G401 (cell line): ENCODE results near the gene TSPEAR. TPM values are rescaled to one million over a fixed set of nuclear protein-coding genes. Genes with fewer than 3 reads are reported as not detected.

Experiments used
- DNase-seq: peaks from one replicate; pipeline ENCODE4 v3.0.0-alpha.2; 2015; ENCODE audit warnings: low spot score
- in situ Hi-C: cut with HindIII; loops from 2 replicates; pipeline ENCODE4 v1.10.0; 2016; ENCODE audit warnings: low sequenced_read_pairs, mixed read lengths
- total RNA-seq: library from RNA; depleted of rRNA; stranded (reverse); fragments of >200 nt; shearing (Covaris generic); gene quantifications from 2 replicates; pipeline ENCODE4 v1.2.3, GENCODE V29; 2014

TSPEAR gene
- total RNA-seq, 1 experiment from 2014 or later, result not detected

DNA sequence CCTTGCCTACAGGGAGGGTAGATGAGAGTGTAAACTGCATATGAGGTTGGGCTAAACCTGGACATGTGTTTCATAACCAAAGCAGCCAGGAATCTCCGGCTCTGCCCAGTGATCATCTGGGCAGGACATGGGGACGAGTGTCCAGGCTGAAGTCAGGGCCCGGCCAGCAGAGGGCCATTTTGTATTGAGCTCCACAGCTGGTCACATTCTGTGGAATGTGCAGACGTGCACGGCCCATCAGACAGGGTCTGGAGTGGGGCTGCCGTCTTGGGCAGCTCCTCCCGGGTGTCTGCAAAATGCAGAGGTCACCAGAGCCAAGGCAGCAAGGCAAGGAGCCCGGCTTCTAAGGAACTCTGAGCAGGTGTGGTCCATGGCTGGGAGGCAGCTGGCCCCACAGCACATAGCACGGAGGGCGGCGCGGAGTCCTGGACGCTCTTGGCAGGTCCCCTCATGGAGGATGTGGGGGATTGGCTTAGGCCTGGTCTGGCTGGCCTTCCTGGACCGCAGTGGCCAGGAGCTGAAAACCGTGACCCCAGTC is 249.8 kb downstream of the TSPEAR start:
- in situ Hi-C loops, result no loop called here
- no peak for DNase-seq

DNA sequence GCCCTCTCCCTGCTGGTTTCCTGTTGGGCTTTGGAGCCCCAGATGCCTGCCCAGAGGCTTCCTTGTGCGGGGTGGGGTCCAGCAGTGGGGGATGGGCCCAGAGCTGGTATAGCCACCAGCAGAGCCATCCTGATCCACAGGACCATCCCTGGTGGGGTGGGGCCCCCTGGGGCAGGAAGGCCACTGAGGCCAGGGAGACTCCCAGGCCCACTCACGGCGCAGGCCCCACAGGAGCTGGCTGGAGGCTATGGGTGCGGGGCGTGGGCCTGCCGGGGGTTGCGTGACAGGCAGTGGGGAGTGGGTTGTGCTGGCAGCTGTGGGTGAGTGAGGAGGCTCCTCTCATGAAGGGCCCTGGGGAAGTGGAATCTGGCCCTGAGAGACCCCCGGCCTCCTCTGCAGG is 250.4 kb downstream of the TSPEAR start:
- in situ Hi-C loops, result no loop called here
- no peak for DNase-seq

DNA sequence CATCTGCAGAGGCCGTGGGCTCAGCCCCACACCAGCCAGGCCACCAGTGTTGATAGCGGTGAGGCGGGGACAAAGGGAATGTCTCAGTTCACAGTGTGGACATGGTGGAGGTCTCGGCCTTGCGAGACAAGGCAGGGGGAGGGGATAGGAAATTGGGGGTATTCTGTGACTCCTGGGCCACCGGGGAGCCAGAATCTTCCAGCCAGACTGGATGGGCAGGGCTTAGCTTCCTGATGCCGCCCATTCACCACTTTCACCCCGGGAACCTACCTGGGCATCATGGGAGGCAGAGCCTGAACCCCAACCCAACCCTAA is 251.0 kb downstream of the TSPEAR start:
- in situ Hi-C loops, result no loop called here
- no peak for DNase-seq

DNA sequence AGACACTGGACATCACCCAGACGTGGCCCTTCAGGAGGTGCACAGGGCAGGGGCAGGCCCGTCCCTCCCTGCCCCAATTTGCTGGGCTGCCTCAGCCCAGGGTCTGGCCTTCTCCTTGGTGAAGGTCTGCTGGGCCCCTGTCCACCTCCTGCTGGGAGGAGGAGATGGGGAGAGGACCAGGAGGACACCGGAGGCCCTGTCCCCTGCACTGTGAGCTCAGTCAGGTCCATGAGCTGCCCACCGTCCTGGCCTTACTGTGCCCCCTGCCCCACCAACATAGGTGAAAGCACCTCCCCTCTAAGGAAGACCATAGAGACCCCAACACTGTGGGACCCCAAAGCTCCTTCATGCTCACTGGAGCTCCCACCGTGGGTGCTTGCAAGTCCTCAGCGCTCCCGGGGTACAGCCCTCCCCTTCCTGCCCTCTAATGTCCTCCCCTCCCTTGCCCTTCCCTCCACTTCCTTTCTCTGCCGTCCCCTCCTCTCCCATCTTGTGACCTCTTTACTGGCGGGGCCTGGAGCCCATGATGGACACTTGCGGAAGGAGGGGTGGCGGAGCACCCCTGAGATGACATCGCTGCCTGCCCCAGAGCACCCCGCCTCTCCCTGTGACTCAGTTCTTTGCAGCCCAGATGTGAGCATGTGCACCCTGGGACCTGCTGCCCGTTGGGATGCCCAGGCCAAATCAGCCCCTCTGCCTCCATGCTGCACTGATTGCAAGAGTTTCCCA is 251.5 kb downstream of the TSPEAR start:
- in situ Hi-C loops, result no loop called here
- no peak for DNase-seq

DNA sequence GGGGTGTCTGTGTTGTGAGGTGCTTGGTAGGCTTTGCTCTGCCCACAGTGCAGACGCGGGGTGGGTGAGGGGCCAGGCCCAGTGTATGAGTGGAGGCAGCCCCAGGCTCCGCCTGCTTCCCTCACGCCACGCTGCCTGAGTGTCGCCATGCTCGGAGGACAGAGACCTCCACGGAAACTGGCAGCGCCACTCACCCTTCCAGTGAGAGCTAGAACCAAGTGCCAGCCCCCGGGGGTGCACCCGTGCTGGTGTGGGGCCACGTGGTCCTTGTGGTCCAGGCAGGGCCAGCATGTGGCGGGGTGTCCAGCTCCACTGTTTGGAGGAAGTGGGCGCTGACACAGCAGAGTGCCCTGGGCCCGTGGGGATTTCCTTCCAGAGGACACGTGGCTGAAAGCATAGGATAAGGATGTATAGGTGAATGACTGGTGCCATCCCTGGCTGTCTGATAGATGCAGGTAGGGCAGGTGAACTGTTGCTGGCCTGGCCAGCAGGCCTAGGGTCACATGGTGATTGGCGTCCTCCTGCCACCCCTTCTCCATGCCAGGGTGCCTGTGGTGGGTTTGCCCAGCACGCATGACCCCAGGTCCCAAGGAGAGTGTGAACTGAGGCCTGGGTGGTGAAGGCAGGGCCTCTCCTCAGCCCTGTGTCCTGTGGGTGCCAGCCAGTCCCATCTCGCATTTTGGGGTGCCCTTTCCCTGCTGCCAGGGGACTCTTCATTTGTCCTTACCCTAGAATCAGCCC is 252.2 kb downstream of the TSPEAR start:
- DNase-seq, result no peak
- in situ Hi-C loops, result no loop called here

DNA sequence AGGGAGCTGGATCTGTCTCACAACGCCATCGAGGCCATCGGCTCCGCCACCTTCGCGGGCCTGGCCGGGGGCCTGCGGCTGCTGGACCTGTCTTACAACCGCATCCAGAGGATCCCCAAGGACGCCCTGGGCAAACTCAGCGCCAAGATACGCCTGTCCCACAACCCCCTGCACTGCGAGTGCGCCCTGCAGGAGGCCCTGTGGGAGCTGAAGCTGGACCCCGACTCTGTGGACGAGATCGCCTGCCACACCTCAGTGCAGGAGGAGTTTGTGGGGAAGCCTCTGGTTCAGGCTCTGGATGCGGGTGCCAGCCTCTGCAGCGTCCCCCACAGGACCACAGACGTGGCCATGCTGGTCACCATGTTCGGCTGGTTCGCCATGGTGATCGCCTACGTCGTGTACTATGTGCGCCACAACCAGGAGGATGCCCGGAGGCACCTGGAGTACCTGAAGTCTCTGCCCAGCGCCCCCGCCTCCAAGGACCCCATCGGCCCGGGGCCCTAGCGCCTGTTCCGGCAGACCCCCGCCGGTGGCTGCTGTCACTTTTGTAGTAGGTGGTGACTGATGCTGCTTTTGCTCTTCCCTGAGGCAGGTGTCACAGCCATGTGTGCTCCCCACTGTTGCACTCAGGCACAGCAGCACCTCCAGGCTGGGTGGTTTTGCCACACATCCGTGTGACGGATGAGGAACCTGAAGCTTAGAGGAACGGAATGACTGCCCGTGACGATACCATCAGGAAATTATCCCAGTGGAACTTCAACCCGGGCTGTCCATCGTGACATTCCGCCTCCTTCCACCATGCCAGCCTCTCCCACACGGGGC is 254.2 kb downstream of the TSPEAR start:
- no peak for DNase-seq
- in situ Hi-C loops, result no loop called here

DNA sequence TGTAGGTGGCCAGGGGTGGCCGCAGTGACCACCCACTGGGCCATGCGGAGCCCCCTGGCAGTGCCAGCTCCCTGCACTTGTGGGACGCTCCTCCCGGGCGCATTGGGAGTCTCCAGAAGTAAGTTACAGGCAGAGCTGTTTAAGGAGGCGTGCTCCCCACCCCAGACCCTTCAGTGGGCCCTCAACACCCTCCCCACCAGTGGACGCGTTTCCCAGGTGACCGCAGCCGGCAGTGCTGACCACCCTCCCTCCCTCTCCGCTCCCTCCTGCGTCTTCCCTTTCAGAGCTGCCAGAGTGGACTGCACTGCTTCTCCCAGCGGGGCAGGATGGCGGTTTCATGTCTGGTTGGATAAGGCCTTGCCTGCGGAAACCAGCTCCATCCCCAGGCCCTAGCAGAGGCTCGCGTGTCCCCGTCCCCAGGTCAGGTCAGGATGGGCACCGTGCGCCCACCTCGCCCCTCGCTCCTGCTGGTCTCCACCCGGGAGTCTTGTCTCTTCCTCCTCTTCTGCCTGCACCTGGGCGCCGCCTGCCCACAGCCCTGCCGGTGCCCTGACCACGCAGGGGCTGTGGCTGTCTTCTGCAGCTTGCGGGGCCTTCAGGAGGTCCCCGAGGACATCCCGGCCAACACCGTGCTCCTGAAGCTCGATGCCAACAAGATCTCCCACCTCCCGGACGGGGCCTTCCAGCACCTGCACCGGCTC is 255.0 kb downstream of the TSPEAR start:
- in situ Hi-C loops, result no loop called here
- DNase-seq, result no peak

DNA sequence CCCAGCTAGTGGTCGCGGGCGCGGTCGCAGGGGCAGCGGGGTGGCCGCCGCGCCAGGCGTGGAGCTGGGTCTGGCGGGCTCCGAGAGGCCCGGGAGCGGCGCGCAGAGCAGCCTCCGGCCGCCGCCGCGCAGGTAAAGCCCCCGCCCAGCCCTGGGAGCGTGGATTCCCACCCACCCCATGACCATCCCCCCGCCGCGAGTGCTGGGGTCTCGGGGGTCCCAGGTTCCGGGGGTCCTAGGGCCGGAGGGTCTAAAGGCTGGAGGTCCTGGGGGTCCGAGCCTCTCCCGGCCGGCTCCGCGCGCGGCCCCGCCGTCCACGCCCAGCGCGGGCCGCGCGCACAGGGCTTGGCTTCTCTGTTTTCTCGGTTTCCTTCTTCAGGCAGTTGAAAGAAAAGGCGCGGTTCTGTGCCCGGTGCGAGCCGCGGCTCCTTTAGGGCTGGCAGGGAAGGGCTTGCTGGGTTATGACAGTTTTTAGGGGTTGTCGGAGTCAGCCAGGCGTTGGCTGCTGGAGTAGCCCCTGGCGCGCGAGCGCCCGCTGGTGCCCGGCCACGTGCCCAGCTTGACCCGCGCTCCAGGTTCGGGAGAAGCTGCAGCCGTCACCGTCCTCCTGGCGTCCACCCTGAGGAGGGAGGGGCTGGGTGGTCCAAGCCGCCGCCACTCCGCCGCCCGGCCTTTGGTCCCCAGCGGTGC is 255.7 kb downstream of the TSPEAR start:
- no peak for DNase-seq

DNA sequence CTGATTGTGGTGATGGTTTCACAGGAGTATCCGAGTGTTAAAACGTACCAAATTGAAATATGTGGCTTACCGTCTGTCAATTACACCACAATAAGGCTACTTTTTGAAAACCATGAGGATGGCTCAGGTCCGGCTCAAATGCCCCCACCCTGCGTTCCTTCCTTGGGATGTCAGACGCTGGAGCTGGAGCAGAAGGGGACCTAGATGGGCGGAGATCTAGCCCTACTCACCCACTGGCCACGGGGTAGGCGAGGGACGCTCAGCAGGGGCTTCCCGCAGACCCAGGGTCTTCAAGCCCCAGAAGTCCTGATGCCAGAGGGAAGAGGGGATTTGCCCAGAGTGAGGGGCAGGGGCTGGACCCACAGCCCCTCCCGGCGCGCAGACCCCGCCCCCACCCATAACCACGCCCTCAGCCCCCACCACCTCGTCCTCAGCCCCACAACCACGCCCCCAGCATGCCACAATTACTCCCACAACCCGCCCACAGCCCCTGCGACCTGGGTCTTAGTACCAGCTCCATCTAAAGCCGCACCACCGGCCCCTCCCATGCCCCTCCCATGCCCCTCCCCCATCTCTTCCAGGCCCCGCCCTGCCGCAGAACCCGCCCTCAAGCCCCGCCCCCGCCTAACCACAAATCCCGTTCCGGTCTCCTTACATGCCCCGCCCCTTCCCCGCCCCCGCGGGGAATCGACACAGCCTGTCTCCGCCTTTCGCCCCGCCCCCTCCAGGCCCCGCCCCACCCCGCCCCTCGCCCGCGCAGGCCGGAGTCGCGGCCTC is 256.4 kb downstream of the TSPEAR start, which contains the start of gene LRRC3:
Gene LRRC3 (plus strand): TSS at position 764 of the 777 bp plus-strand sequence. CDS start 1,135 bp downstream, outside the sequence.
- peak; percentile 40 for DNase-seq
- in situ Hi-C loops, result no loop called here

More for the DNA sequence above, 255.7 kb downstream of the TSPEAR start:
- in situ Hi-C loops, result no loop called here

DNA sequence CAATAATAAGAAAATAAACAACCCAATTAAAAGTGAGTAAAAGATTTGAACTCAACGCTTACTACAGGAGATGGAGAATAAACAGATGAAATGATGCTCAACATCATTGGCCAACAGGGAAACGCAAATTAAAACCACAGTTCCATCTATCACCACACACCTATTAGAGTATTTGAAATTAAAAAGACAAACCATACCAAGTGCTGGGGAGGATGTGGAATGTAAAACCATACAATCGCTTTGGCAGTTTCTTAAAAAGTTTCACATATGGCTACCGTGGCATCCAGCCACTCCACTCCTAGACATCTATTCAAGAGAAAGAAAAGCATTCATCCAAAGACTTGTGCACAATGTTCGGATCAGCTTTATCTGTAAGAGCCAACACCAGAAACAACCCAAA is 257.3 kb downstream of the TSPEAR start:
- in situ Hi-C loops, result no loop called here
- no peak for DNase-seq

DNA sequence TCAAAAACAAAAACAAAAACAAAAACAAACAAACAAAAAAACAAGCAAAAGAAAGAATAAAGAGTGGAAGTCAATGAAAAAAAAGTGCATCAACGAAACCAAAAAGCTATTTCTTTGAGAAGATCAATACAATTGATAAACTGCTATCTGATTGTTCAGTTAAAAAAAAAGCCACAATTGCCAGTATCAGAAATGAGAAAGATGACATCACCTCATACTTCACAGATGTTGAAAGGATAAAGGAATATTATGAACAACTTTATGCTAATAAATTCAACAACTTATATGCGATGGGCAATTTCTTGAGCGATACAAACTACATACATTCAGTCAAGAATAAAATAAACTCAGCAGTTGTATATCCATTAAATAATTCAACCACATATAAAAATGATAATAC is 258.3 kb downstream of the TSPEAR start:
- in situ Hi-C loops, result no loop called here
- DNase-seq, result no peak

DNA sequence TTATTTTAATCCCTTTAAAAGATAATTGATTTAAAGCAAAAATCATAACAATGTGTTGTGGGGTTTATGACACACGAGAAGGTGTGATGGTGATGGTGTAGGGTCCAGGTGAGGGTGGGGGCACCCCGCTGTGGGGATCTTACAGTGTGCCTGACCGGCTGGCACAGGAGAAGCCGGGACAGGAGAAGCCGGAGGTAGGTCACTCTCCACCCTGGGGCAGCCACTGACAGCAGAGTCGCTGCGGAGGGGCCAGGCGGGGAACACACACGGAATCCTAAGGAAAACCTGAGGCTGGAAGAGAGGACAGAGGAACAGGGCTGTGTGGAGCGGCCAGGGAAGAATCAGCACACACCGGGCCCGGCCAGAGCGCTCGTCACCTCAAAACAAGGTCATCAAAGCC is 260.4 kb downstream of the TSPEAR start:
- DNase-seq, result no peak
- in situ Hi-C loops, result no loop called here

DNA sequence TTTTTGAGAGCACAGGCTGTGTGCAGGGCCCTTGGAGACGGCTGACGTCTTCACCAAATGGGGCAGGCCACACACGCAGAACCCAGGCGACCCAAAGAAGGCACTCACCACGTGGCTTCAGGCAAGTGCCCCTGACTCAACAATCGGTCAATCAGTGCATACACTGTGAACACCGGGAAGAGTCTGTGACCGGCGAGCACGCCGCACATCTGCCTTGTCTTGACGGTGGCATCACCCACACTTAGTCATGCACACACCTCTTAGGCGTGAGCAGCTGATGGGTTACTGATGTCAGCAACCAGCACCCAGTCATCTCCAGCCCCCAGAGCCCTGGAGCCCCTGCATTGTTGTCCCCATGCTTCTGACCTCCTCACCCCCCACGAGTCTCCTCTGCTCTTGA is 261.0 kb downstream of the TSPEAR start:
- in situ Hi-C loops, result no loop called here
- no peak for DNase-seq

DNA sequence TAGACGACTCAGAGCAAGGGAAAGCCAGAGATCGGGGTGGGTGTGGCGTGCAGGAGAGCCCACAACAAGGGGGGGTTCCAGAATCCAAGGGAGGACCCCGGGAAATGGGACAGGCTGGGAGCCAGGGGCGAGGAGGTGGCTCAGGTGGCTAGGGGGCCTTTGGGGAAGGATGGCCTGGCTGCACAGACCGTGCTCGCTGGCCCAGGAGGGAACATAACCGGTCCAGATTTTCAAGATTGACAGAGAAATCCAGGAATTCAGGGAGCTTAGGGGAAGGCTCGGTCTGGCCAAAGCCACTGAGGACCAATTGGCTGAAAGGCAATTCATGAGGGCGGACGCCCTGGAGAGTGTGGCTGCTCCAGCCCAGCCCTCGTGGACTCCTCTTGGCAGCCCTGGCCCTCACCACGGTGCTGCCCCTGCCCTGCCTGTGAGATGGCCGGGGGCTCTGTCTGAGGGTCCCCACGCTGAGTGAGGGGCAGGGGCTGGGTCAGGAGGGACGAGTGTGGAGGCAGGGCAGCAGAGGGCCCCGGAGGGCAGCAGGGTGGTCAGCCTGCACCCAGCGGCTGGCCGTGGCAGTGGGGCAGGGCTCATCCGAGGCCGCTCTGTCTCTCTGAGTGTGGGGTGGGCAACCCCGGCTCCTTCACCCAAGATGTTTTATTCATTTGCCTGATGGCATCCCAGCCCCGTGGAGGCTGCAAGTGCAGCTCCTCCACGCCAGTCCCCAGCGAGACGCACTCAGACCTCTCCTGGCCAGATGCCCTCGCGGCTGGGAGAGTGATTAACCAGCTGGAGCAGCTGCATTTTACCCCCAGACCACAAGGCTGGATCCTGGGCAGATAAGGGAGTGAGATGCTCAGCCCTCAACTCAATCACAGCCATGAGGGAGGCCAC is 261.7 kb downstream of the TSPEAR start:
- no peak for DNase-seq
- in situ Hi-C loops, result no loop called here

DNA sequence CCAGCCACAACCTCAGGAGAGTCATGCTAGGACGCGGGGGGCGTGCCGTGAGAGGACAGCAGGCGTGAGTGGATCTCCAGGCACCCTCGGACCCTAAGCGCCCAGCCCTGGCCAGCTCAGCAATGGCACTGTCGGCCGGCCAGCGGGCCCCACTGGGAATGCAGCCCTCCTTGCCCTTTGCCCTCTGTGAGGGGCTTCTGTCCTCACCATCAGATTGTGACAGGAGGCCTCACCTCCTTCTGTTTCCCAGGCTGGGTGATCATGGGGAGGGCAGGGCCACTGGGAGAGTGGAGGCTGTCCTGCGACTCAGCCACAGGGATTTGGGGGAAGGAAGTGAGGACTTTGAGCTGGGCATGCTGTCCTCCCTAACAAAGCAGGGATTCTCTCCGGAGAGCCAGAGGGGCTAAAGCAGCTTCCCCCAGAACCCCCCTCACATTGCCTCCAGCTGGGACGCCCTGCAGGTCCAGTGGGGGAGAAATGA is 262.7 kb downstream of the TSPEAR start:
- no peak for DNase-seq

More for the DNA sequence above, 262.7 kb downstream of the TSPEAR start:
- in situ Hi-C loops, result no loop called here
